Measurements from ENCODE around the gene CEP112. TPM values are rescaled to one million over a fixed set of nuclear protein-coding genes. Genes with fewer than 3 reads are reported as not detected.

The CEP112 gene
- total and polyA plus RNA-seq, 2 experiments from 2014 or later, result 4.0 to 4.3 TPM

- ATAC-seq, result no peak
- H3K4me1 ChIP-seq (ENCODE audit: insufficient read depth), result peaks cover 20% of the 10 kb centered on the region
- Mint-ChIP-seq H3K4me1 (peaks cover 22% of the 10 kb centered on the region), H3K27ac (no peak overlapping the region), H3K27me3 (ENCODE audit: insufficient read depth, low read depth, poor library complexity) (no peaks in the 10 kb centered on the region), H3K4me3 (no peak overlapping the region), H3K9me3 (no peaks in the 10 kb centered on the region), H3K36me3 (ENCODE audit: low read depth) (no peaks in the 10 kb centered on the region)
- H3K79me2 ChIP-seq (replicated peaks; ENCODE audit: insufficient read depth), result no peaks in the 10 kb centered on the region
- H3K27ac ChIP-seq (ENCODE audit: low read depth), result no peak overlapping the region
- no peaks in the 10 kb centered on the region for H3K36me3 ChIP-seq (ENCODE audit: insufficient read depth)
- no peak for TF ChIP-seq POLR2AphosphoS5 (IDR thresholded peaks at IDR 0.05; ENCODE audit: low read depth)
- TF ChIP-seq, protein P1, sequence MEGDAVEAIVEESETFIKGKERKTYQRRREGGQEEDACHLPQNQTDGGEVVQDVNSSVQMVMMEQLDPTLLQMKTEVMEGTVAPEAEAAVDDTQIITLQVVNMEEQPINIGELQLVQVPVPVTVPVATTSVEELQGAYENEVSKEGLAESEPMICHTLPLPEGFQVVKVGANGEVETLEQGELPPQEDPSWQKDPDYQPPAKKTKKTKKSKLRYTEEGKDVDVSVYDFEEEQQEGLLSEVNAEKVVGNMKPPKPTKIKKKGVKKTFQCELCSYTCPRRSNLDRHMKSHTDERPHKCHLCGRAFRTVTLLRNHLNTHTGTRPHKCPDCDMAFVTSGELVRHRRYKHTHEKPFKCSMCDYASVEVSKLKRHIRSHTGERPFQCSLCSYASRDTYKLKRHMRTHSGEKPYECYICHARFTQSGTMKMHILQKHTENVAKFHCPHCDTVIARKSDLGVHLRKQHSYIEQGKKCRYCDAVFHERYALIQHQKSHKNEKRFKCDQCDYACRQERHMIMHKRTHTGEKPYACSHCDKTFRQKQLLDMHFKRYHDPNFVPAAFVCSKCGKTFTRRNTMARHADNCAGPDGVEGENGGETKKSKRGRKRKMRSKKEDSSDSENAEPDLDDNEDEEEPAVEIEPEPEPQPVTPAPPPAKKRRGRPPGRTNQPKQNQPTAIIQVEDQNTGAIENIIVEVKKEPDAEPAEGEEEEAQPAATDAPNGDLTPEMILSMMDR (conservative IDR thresholded peaks at IDR 0.05; ENCODE audit: low read depth in 2 of 2), result no peak
- TF ChIP-seq JUNB (IDR thresholded peaks at IDR 0.05; ENCODE audit: unreplicated experiment), result no peak
- no peak for TF ChIP-seq ZNF114 (CRISPR knock-in tag; IDR thresholded peaks at IDR 0.05)
- TF ChIP-seq STAT1 (IDR thresholded peaks at IDR 0.05; ENCODE audit: unreplicated experiment), result no peak
- no peak for TF ChIP-seq NANOG (IDR thresholded peaks at IDR 0.05; ENCODE audit: borderline replicate concordance)
- TF ChIP-seq, protein P2, sequence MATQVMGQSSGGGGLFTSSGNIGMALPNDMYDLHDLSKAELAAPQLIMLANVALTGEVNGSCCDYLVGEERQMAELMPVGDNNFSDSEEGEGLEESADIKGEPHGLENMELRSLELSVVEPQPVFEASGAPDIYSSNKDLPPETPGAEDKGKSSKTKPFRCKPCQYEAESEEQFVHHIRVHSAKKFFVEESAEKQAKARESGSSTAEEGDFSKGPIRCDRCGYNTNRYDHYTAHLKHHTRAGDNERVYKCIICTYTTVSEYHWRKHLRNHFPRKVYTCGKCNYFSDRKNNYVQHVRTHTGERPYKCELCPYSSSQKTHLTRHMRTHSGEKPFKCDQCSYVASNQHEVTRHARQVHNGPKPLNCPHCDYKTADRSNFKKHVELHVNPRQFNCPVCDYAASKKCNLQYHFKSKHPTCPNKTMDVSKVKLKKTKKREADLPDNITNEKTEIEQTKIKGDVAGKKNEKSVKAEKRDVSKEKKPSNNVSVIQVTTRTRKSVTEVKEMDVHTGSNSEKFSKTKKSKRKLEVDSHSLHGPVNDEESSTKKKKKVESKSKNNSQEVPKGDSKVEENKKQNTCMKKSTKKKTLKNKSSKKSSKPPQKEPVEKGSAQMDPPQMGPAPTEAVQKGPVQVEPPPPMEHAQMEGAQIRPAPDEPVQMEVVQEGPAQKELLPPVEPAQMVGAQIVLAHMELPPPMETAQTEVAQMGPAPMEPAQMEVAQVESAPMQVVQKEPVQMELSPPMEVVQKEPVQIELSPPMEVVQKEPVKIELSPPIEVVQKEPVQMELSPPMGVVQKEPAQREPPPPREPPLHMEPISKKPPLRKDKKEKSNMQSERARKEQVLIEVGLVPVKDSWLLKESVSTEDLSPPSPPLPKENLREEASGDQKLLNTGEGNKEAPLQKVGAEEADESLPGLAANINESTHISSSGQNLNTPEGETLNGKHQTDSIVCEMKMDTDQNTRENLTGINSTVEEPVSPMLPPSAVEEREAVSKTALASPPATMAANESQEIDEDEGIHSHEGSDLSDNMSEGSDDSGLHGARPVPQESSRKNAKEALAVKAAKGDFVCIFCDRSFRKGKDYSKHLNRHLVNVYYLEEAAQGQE (IDR thresholded peaks at IDR 0.05; ENCODE audit: unreplicated experiment), result no peak
- no peak for TF ChIP-seq EZH2 (IDR thresholded peaks at IDR 0.05; ENCODE audit: low read depth, unreplicated experiment)
- TF ChIP-seq CREB1 (CRISPR knock-in tag; IDR thresholded peaks at IDR 0.05; ENCODE audit: low read depth), result no peak
- no peak for TF ChIP-seq ETS1 (IDR thresholded peaks at IDR 0.05)
- no peak for TF ChIP-seq ZNF331 (CRISPR knock-in tag; IDR thresholded peaks at IDR 0.05; ENCODE audit: low read depth)
- no peak for TF ChIP-seq EZH2phosphoT487 (IDR thresholded peaks at IDR 0.05; ENCODE audit: unreplicated experiment)
- TF ChIP-seq, protein P3, sequence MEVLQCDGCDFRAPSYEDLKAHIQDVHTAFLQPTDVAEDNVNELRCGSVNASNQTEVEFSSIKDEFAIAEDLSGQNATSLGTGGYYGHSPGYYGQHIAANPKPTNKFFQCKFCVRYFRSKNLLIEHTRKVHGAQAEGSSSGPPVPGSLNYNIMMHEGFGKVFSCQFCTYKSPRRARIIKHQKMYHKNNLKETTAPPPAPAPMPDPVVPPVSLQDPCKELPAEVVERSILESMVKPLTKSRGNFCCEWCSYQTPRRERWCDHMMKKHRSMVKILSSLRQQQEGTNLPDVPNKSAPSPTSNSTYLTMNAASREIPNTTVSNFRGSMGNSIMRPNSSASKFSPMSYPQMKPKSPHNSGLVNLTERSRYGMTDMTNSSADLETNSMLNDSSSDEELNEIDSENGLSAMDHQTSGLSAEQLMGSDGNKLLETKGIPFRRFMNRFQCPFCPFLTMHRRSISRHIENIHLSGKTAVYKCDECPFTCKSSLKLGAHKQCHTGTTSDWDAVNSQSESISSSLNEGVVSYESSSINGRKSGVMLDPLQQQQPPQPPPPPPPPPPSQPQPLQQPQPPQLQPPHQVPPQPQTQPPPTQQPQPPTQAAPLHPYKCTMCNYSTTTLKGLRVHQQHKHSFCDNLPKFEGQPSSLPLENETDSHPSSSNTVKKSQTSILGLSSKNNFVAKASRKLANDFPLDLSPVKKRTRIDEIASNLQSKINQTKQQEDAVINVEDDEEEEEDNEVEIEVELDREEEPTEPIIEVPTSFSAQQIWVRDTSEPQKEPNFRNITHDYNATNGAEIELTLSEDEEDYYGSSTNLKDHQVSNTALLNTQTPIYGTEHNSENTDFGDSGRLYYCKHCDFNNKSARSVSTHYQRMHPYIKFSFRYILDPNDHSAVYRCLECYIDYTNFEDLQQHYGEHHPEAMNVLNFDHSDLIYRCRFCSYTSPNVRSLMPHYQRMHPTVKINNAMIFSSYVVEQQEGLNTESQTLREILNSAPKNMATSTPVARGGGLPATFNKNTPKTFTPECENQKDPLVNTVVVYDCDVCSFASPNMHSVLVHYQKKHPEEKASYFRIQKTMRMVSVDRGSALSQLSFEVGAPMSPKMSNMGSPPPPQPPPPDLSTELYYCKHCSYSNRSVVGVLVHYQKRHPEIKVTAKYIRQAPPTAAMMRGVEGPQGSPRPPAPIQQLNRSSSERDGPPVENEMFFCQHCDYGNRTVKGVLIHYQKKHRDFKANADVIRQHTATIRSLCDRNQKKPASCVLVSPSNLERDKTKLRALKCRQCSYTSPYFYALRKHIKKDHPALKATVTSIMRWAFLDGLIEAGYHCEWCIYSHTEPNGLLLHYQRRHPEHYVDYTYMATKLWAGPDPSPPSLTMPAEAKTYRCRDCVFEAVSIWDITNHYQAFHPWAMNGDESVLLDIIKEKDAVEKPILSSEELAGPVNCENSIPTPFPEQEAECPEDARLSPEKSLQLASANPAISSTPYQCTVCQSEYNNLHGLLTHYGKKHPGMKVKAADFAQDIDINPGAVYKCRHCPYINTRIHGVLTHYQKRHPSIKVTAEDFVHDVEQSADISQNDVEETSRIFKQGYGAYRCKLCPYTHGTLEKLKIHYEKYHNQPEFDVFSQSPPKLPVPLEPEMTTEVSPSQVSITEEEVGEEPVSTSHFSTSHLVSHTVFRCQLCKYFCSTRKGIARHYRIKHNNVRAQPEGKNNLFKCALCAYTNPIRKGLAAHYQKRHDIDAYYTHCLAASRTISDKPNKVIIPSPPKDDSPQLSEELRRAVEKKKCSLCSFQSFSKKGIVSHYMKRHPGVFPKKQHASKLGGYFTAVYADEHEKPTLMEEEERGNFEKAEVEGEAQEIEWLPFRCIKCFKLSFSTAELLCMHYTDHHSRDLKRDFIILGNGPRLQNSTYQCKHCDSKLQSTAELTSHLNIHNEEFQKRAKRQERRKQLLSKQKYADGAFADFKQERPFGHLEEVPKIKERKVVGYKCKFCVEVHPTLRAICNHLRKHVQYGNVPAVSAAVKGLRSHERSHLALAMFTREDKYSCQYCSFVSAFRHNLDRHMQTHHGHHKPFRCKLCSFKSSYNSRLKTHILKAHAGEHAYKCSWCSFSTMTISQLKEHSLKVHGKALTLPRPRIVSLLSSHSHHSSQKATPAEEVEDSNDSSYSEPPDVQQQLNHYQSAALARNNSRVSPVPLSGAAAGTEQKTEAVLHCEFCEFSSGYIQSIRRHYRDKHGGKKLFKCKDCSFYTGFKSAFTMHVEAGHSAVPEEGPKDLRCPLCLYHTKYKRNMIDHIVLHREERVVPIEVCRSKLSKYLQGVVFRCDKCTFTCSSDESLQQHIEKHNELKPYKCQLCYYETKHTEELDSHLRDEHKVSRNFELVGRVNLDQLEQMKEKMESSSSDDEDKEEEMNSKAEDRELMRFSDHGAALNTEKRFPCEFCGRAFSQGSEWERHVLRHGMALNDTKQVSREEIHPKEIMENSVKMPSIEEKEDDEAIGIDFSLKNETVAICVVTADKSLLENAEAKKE (CRISPR knock-in tag; IDR thresholded peaks at IDR 0.05), result no peak
- DNase-seq (ENCODE audit: low spot score), result no peak
- no peak overlapping the region for H3K4me2 ChIP-seq
- H3K9me2 ChIP-seq (ENCODE audit: insufficient read depth), result no peaks in the 10 kb centered on the region
- no peaks in the 10 kb centered on the region for H3F3A ChIP-seq (replicated peaks; ENCODE audit: low read depth)
- H2AFZ ChIP-seq, result no peak overlapping the region
- H3K27me3 ChIP-seq (ENCODE audit: insufficient read depth), result no peaks in the 10 kb centered on the region
- no peaks in the 10 kb centered on the region for H4K20me1 ChIP-seq (replicated peaks; ENCODE audit: insufficient read depth)
- no peak overlapping the region for H3K4me3 ChIP-seq
Measured at GRCh38 chr17:65745241-65745640, 446.7 kb downstream of the CEP112 start.
